A673 (cell line): ENCODE measurements around the gene S100A12.

Experiments
- CTCF ChIP-seq: fragments of 300-800, 200-600 bp; sonication (generic); conservative IDR thresholded peaks from 2 replicates; pipeline ENCODE4 v1.5.1; 2017; ENCODE audit warnings: low read depth, mild to moderate bottlenecking, antibody characterized with exemption, low read length, moderate library complexity, mixed read lengths
- EZH2 ChIP-seq: fragments of 200-600 bp; sonication (generic); IDR thresholded peaks from 2 replicates; pipeline ENCODE4 v1.6.1; 2017; ENCODE audit warnings: borderline replicate concordance, low read depth, mild to moderate bottlenecking, mixed read lengths, antibody characterized with exemption, low read length; ENCODE audit not compliant: poor library complexity, severe bottlenecking

- TF ChIP-seq CTCF (no peak), EZH2 (no peak)
Observed at GRCh38 chr1:153358691-153358975, 16.8 kb downstream of the S100A12 start.
